Measurements from ENCODE around the gene C1QTNF2.
A peak's percentile ranks its signal among the peaks of the same experiment; 100 is the strongest.
"Not testable (repeated sequence)": the region's sequence is repeated elsewhere in the genome, so short reads cannot be mapped to it uniquely, and the experiment has no call there.

The C1QTNF2 gene

GRCh38 chr5:160349935-160350303 is 20.5 kb downstream of the C1QTNF2 start:
- no peak for TF ChIP-seq JUND (IDR thresholded peaks at IDR 0.05; ENCODE audit: low read depth)
- in situ Hi-C loops (cut with HindIII; ENCODE audit: low pct_unique_long_range_greater_than_20kb, low sequenced_read_pairs) = no loop called here
- no peak for DNase-seq (ENCODE audit: low read depth in 1 of 2, low spot score in 1 of 2)

DNA sequence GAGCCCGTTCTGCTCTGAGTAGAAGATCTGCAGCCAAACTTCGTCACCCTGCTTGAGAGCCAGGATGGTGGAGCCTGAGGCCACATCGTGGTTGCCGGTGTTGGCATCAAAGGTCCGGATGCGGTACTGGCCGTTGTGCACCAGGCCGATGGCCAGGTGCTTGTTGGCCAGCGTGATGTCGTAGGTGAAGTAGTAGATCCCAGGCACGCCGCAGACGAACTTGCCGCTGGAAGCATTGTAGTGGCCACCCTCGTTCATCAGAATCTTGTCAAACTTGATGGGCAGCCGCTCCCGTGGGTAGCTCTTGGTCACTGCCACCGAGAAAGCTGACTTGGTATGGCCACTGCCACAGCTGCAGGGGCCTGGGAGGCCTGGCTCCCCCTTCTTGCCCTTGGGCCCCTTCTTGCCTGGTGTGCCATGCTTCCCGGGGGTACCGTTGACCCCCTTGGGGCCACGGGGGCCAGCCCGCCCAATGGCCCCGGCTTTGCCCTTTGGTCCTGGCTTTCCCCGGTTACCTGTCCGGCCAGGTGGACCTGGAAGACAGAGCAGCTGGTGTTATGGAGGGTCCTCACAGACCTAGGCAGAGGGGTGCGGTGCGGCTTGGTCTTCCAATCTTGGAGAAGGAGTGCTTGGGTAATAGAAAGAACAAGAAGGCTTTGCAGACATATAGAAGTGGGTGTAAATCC is 21.0 kb downstream of the C1QTNF2 start:
- DNase-seq (ENCODE audit: low read depth in 1 of 2, low spot score in 1 of 2) = no peak
- no peak for TF ChIP-seq JUND (IDR thresholded peaks at IDR 0.05; ENCODE audit: low read depth)
- in situ Hi-C loops (cut with HindIII; ENCODE audit: low pct_unique_long_range_greater_than_20kb, low sequenced_read_pairs) = no loop called here

DNA sequence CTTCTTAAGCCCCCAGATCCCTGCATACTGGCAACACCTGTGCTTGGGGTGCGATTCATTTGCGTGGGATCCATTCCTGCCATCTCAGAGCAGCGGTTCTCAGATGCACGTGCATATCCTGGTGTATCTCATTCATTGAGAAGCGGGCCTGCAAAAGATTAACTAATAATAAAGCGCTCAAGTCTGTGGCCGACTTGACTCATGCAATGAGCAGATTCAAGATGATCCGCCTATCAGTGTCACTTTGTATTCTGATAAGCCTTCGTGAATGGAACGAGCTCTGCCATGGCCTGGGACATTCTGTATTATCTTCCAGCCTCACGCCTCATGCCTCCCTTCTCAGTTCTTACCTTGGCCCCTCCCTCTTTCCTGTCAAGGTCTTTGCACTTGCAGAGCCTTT is 22.3 kb downstream of the C1QTNF2 start:
- TF ChIP-seq JUND (IDR thresholded peaks at IDR 0.05; ENCODE audit: low read depth) = no peak
- no peak for DNase-seq (ENCODE audit: low read depth in 1 of 2, low spot score in 1 of 2)
- in situ Hi-C loops (cut with HindIII; ENCODE audit: low pct_unique_long_range_greater_than_20kb, low sequenced_read_pairs) = no loop called here

DNA sequence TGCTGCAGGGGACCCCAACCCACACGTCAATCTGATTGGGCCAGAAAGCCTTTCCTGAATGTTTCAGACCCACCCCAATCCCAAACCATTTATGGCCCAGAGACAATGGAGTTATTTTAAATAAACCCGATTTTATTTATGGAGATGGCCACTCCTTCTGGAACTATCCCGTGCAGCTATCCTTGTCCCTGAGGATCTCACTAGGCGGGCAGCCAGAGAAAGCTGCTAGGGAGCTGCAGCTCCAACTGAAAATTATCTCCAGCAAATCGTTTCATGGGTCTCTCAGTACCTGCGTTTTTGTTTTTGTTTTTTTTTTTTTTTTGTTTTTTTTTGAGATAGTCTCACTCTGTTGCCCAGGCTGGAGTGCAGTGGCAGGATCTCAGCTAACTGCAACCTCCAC is 23.0 kb downstream of the C1QTNF2 start:
- in situ Hi-C loops (cut with HindIII; ENCODE audit: low pct_unique_long_range_greater_than_20kb, low sequenced_read_pairs) = no loop called here
- TF ChIP-seq JUND (IDR thresholded peaks at IDR 0.05; ENCODE audit: low read depth) = no peak
- DNase-seq (ENCODE audit: low read depth in 1 of 2, low spot score in 1 of 2) = no peak

DNA sequence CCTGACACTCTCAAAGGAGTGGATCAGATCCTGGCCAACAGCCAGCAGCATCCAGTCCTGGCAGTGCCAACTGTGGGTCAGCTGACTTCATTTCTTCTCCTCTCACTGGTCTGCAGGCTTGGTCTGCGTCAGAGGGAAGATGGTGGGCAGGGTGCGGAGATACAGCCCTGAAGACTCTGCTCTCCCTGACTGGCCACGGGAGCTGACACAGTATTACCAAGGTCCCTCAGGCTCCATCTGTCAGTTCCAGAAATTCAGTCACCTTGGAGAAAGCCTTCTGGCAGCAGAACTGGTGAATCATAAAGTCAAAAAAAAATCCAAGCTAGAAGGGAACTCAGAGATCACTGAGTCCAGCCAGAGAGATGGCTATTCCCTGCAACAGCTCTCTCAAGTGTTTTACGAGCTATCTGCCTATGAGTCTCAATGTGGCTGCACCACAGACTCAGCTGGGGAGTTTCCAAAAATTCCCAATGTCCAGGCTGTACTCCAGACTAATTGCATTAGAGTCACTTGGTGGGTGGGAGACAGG is 27.9 kb downstream of the C1QTNF2 start:
- in situ Hi-C loops (cut with HindIII; ENCODE audit: low pct_unique_long_range_greater_than_20kb, low sequenced_read_pairs) = no loop called here
- peak in 1 of 2 experiments; percentile 40 for DNase-seq (ENCODE audit: low read depth in 1 of 2, low spot score in 1 of 2)
- TF ChIP-seq JUND (IDR thresholded peaks at IDR 0.05; ENCODE audit: low read depth) = no peak

GRCh38 chr5:160341309-160341870 is 29.0 kb downstream of the C1QTNF2 start:
- in situ Hi-C loops (cut with HindIII; ENCODE audit: low pct_unique_long_range_greater_than_20kb, low sequenced_read_pairs) = no loop called here
- DNase-seq (ENCODE audit: low read depth in 1 of 2, low spot score in 1 of 2) = no peak
- no peak for TF ChIP-seq JUND (IDR thresholded peaks at IDR 0.05; ENCODE audit: low read depth)

DNA sequence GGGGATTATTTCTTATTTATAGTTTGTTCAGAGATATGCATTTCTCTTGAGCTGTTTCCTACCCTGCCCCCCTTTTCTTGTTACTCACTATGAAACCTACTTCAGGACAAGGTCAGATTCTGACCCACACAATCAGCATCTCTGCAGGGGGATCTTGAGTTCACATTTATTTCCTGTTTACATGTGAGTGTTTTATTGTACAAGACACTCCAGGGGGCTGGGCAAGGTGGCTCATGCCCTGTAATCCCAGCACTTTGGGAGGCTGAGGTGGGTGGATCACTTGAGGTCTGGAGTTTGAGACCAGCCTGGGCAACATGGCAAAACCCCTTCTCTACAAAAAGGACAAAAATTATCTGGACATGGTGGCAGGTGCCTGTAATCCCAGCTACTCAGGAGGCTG is 29.9 kb downstream of the C1QTNF2 start:
- in situ Hi-C loops (cut with HindIII; ENCODE audit: low pct_unique_long_range_greater_than_20kb, low sequenced_read_pairs) = not testable (repeated sequence)

DNA sequence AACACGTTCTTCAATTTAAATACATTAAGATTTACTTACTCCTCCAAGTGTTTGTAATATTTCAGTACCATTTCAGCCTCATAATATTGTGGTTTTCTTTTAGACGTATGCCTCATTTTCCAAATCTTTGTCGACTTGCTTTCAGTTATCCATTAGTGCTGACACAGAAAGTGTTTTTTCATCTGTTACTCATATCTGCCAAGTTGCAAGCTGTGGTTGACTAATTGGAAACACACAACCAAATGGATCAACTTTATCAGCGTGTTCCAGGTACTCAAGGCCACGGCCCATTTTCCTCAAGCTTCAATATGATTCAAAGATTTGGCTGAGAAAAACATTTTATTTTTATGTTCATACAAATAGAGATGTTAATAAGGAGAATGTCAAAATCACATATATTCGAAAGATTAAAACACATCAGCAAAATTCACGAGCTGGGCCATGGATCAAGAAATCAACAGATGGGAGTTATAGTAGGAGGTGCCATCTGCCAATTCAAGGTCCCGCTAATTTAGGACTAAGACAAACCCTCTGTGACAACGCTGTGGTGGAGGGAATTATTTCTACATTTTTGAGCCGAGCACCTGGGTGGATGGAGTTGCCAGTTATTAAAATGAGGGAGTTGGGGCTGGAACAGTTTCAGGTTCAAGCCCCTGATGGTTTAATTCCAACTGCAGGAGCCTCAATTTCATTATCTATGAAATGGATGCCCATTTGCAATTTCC is 30.9 kb downstream of the C1QTNF2 start:
- in situ Hi-C loops (cut with HindIII; ENCODE audit: low pct_unique_long_range_greater_than_20kb, low sequenced_read_pairs) = no loop called here
- TF ChIP-seq JUND (IDR thresholded peaks at IDR 0.05; ENCODE audit: low read depth) = no peak
- no peak for DNase-seq (ENCODE audit: low read depth in 1 of 2, low spot score in 1 of 2)

More for the DNA sequence above, 29.9 kb downstream of the C1QTNF2 start:
- not testable (repeated sequence) for DNase-seq (ENCODE audit: low read depth in 1 of 2, low spot score in 1 of 2)

DNA sequence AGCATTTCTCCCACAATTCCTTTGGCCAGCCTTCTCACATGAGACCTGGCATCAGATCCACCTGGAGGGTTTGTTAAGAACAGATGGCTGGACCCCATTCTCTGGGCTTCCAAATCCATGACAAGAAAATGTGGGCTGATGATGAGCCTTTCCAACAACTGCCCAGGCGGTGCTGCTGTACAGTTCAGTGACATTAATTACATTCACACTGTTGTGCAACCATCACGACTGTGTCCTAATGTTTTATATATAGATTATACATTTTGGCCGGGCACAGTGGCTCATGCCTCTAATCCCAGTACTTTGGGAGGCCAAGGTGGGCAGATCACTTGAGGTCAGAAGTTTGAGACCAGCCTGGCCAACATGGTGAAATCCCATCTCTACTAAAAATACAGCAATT is 35.7 kb downstream of the C1QTNF2 start:
- DNase-seq (ENCODE audit: low read depth in 1 of 2, low spot score in 1 of 2); in situ Hi-C loops (cut with HindIII; ENCODE audit: low pct_unique_long_range_greater_than_20kb, low sequenced_read_pairs): not testable (repeated sequence)

DNA sequence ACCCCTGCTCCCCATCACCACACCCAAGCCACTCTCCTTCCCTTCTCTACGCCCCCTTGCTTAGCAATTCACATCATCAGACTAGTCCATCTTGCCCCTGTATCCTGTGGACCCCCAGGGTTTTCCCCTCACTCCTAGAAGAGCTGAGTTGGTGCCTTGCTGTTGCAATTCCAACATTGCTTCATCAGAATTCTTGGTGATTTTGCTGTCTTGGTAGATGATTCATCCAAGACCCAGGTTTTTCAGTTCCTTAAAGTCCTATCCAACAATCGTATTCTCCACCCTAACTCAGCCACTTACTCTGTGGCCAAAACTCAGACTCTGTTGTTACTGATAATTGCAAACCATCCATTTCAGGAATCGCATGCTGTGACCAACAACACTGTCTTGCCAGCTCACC is 36.7 kb downstream of the C1QTNF2 start:
- in situ Hi-C loops (cut with HindIII; ENCODE audit: low pct_unique_long_range_greater_than_20kb, low sequenced_read_pairs) = no loop called here
- DNase-seq (ENCODE audit: low read depth in 1 of 2, low spot score in 1 of 2) = no peak
- TF ChIP-seq JUND (IDR thresholded peaks at IDR 0.05; ENCODE audit: low read depth) = no peak

GRCh38 chr5:160330212-160330611 is 40.2 kb downstream of the C1QTNF2 start:
- in situ Hi-C loops (cut with HindIII; ENCODE audit: low pct_unique_long_range_greater_than_20kb, low sequenced_read_pairs) = no loop called here
- no peak for TF ChIP-seq JUND (IDR thresholded peaks at IDR 0.05; ENCODE audit: low read depth)

DNA sequence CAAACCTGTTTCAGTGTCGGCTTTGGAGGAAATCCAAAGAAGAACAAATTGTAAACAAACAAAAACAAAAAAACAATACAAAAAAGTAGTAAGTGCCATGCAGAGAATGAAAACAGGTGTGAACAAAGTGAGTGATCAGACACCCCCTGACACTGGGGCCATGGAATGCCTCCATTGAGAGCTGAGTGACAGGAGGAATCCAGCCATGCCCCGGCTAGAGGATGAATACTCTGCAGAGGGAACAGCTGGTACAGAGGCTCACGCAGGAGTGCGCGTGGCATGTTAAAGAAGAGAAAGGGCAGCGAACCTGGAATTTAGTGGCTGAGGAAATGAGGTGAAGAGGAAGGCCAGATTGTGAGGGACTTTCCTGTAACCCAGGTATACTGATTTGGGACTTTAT is 42.6 kb downstream of the C1QTNF2 start:
- DNase-seq (ENCODE audit: low read depth in 1 of 2, low spot score in 1 of 2) = no peak
- TF ChIP-seq JUND (IDR thresholded peaks at IDR 0.05; ENCODE audit: low read depth) = no peak
- in situ Hi-C loops (cut with HindIII; ENCODE audit: low pct_unique_long_range_greater_than_20kb, low sequenced_read_pairs) = no loop called here

More at GRCh38 chr5:160330212-160330611, 40.2 kb downstream of the C1QTNF2 start:
- no peak for DNase-seq (ENCODE audit: low read depth in 1 of 2, low spot score in 1 of 2)

- no peak for TF ChIP-seq JUND (IDR thresholded peaks at IDR 0.05; ENCODE audit: low read depth)
- in situ Hi-C loops (cut with HindIII; ENCODE audit: low pct_unique_long_range_greater_than_20kb, low sequenced_read_pairs) = no loop called here
- DNase-seq (ENCODE audit: low read depth in 1 of 2, low spot score in 1 of 2) = no peak
These were observed 43.4 kb downstream of the C1QTNF2 start for GRCh38 chr5:160326981-160327380.

All from T47D (cell line).